Smooth muscle cell (in vitro differentiated cells): ENCODE data around the gene HMGCL. TPM values are rescaled to one million over a fixed set of nuclear protein-coding genes. Genes with fewer than 3 reads are reported as not detected.

Experiments used
- DNase-seq: peaks from one replicate; lab custom pipeline; 2025; ENCODE audit not compliant: unreplicated experiment; lab: John Stamatoyannopoulos, UW
- H2AFZ ChIP-seq: fragments of 200-600 bp; sonication (generic); 2 replicates; pipeline ENCODE4 v1.6.0; 2016; ENCODE audit warnings: antibody characterized with exemption, low read depth, mild to moderate bottlenecking
- H3F3A ChIP-seq: fragments of 200-600 bp; sonication (generic); 2 replicates; pipeline ENCODE4 v1.6.0; 2017; ENCODE audit warnings: antibody characterized with exemption, low read depth
- H3K27ac ChIP-seq: fragments of 200-600 bp; sonication (generic); 2 replicates; pipeline ENCODE4 v1.5.1; 2016; ENCODE audit warnings: low read depth, mild to moderate bottlenecking
- H3K27me3 ChIP-seq: fragments of 200-600 bp; sonication (generic); 2 replicates; pipeline ENCODE4 v1.6.1; 2016; ENCODE audit warnings: low read depth, mild to moderate bottlenecking
- H3K36me3 ChIP-seq: fragments of 200-600 bp; sonication (generic); 2 replicates; pipeline ENCODE4 v1.5.1; 2016; ENCODE audit warnings: low read depth
- H3K4me1 ChIP-seq: fragments of 200-600 bp; sonication (generic); 2 replicates; pipeline ENCODE4 v1.5.1; 2016; ENCODE audit warnings: low read depth
- H3K4me2 ChIP-seq: fragments of 200-600 bp; sonication (generic); 2 replicates; pipeline ENCODE4 v1.6.0; 2016; ENCODE audit warnings: mild to moderate bottlenecking
- H3K4me3 ChIP-seq: fragments of 200-600 bp; sonication (generic); 2 replicates; pipeline ENCODE4 v1.5.1; 2016; ENCODE audit warnings: mild to moderate bottlenecking
- H3K79me2 ChIP-seq: fragments of 200-600 bp; sonication (generic); 2 replicates; pipeline ENCODE4 v1.6.0; 2016; ENCODE audit warnings: low read depth, mild to moderate bottlenecking
- H3K9ac ChIP-seq: fragments of 200-600 bp; sonication (generic); 2 replicates; pipeline ENCODE4 v1.6.0; 2016; ENCODE audit warnings: low read depth
- H3K9me3 ChIP-seq: fragments of 200-600 bp; sonication (generic); replicated peaks from 2 replicates; pipeline ENCODE4 v1.5.1; 2016; ENCODE audit warnings: low read depth
- H4K20me1 ChIP-seq: fragments of 200-600 bp; sonication (generic); 2 replicates; pipeline ENCODE4 v1.6.0; 2016; ENCODE audit warnings: low read depth
- CTCF ChIP-seq: fragments of 200-600 bp; sonication (generic); IDR thresholded peaks from 2 replicates; pipeline ENCODE4 v1.5.1; 2017; ENCODE audit warnings: borderline replicate concordance, mild to moderate bottlenecking, antibody characterized with exemption; ENCODE audit not compliant: insufficient read depth, poor library complexity, severe bottlenecking
- WGBS: methylation state at CpG from one replicate; pipeline ENCODE4 v1.1.7; 2016; ENCODE audit warnings: low lambda C conversion rate; 5-methylcytosine and 5-hydroxymethylcytosine counted together
- polyA plus RNA-seq: library from polyadenylated mRNA; unstranded; fragments of >200 nt; fragmentation: Nextera tagmentation; extraction: Ambion mirVana; gene quantifications from 2 replicates; pipeline ENCODE4 v1.2.1, GENCODE V29; 2016
- total RNA-seq: library from RNA; depleted of rRNA; stranded (reverse); fragments of >200 nt; gene quantifications from 2 replicates; pipeline ENCODE4 v1.2.3, GENCODE V29; 2014

HMGCL gene
- total and polyA plus RNA-seq, 2 experiments from 2014 or later: 43.0 to 51.2 TPM

- no peaks in the 10 kb centered on the region for H3K79me2 ChIP-seq
- no peak overlapping the region for H3K27ac ChIP-seq
- 92% methylated on average over 4 of the region's 4 CpGs for WGBS
- no peak overlapping the region for H3K9ac ChIP-seq
- no peak overlapping the region for H2AFZ ChIP-seq
- H3K9me3 ChIP-seq: no peaks in the 10 kb centered on the region
- no peaks in the 10 kb centered on the region for H4K20me1 ChIP-seq
- H3K4me3 ChIP-seq: no peak overlapping the region
- no peaks in the 10 kb centered on the region for H3F3A ChIP-seq
- H3K4me1 ChIP-seq: no peaks in the 10 kb centered on the region
- no peak for DNase-seq
- no peak for TF ChIP-seq CTCF
- H3K4me2 ChIP-seq: no peak overlapping the region
- peaks cover 7% of the 10 kb centered on the region for H3K36me3 ChIP-seq
- no peaks in the 10 kb centered on the region for H3K27me3 ChIP-seq
These were observed 11.2 kb downstream of the HMGCL start for GRCh38 chr1:23814016-23814415.

- Histone ChIP-seq H3K9me3 (no peaks in the 10 kb centered on the region), H3F3A (no peaks in the 10 kb centered on the region), H3K4me3 (no peak overlapping the region), H2AFZ (no peak overlapping the region), H3K9ac (no peak overlapping the region), H4K20me1 (no peaks in the 10 kb centered on the region), H3K4me1 (no peaks in the 10 kb centered on the region), H3K4me2 (no peak overlapping the region), H3K36me3 (peaks cover 7% of the 10 kb centered on the region), H3K27ac (no peak overlapping the region), H3K27me3 (no peaks in the 10 kb centered on the region), H3K79me2 (no peaks in the 10 kb centered on the region)
- no peak for DNase-seq
- TF ChIP-seq CTCF: peak; percentile 51
- WGBS: 81% methylated on average over 3 of the region's 3 CpGs
These were observed 14.2 kb downstream of the HMGCL start for GRCh38 chr1:23810818-23811540.

GRCh38 chr1:23809751-23810171 is 15.5 kb downstream of the HMGCL start:
- DNase-seq: no peak
- peak; percentile 54 for TF ChIP-seq CTCF
- Histone ChIP-seq H3K4me2 (no peak overlapping the region), H3F3A (no peaks in the 10 kb centered on the region), H3K4me1 (no peaks in the 10 kb centered on the region), H3K9ac (no peak overlapping the region), H3K27me3 (no peaks in the 10 kb centered on the region), H3K27ac (no peak overlapping the region), H3K36me3 (peaks cover 7% of the 10 kb centered on the region), H3K79me2 (no peaks in the 10 kb centered on the region), H3K9me3 (no peaks in the 10 kb centered on the region), H2AFZ (no peak overlapping the region), H4K20me1 (no peaks in the 10 kb centered on the region), H3K4me3 (no peak overlapping the region)
- WGBS: 29% methylated on average over 6 of the region's 6 CpGs

DNA sequence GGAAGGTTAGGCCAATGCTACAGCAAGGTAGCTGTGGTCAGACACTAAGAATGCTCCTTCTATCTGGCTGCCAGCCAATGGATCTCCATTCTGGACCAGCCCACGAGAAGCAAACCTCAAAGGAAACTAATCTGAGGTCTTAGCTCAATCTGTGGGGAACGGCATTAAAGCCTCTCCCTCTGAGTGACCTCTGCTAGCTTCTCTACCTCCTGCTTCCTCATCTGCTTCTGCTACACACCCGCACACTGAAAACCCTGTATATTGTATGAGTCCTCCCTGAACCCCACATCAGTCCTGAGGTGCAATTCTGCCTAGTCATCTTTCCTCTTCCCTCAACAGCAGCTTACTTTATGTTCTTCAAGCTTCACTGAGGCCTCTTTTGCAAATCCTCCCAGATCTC is 17.8 kb downstream of the HMGCL start:
- Histone ChIP-seq H3K27me3 (no peaks in the 10 kb centered on the region), H3K4me1 (no peaks in the 10 kb centered on the region), H3K79me2 (no peaks in the 10 kb centered on the region), H2AFZ (no peak overlapping the region), H3K9ac (no peak overlapping the region), H3K36me3 (no peaks in the 10 kb centered on the region), H3F3A (peaks cover 3% of the 10 kb centered on the region), H3K27ac (no peak overlapping the region), H3K4me2 (no peak overlapping the region), H4K20me1 (no peaks in the 10 kb centered on the region), H3K9me3 (no peaks in the 10 kb centered on the region), H3K4me3 (no peak overlapping the region)
- TF ChIP-seq CTCF: no peak
- DNase-seq: no peak
- 76% methylated on average over 3 of the region's 3 CpGs for WGBS
